GM12872 (cell line): ENCODE results near the gene DIAPH2.

Experiments used
- CTCF ChIP-seq: IDR thresholded peaks from 3 replicates; pipeline ENCODE4 v1.5.1; 2011; ENCODE audit warnings: low read depth, mild to moderate bottlenecking, low read length, moderate library complexity; ENCODE audit not compliant: insufficient read depth

The DIAPH2 gene

GRCh38 chrX:96753230-96753629 lies 68.6 kb downstream of the DIAPH2 start:
- TF ChIP-seq CTCF, result no peak

- TF ChIP-seq CTCF, result no peak
Observed at GRCh38 chrX:96756491-96756890, 71.8 kb downstream of the DIAPH2 start.

- TF ChIP-seq CTCF, result no peak
Observed at GRCh38 chrX:96761566-96761965, 76.9 kb downstream of the DIAPH2 start.

- TF ChIP-seq CTCF, result no peak
Observed at GRCh38 chrX:96763608-96764007, 79.0 kb downstream of the DIAPH2 start.

- TF ChIP-seq CTCF, result no peak
Observed at GRCh38 chrX:96764864-96765263, 80.2 kb downstream of the DIAPH2 start.

GRCh38 chrX:96770315-96770714 lies 85.7 kb downstream of the DIAPH2 start:
- TF ChIP-seq CTCF, result 0 out of 3 replicates have a peak, but pooled peaks have one; percentile 11

GRCh38 chrX:96771486-96771885 lies 86.8 kb downstream of the DIAPH2 start:
- no peak for TF ChIP-seq CTCF

- TF ChIP-seq CTCF, result no peak
Observed at GRCh38 chrX:96774116-96774515, 89.5 kb downstream of the DIAPH2 start.
